Vagina (tissue), 2 donors: ENCODE results near the gene RIPOR3.

Experiments
- POLR2A ChIP-seq, 2 donors: fragments of 450-650 bp; IDR thresholded peaks; one replicate each; pipeline ENCODE4 v1.6.1; 2017; ENCODE audit warnings: antibody characterized with exemption in 2 of 2, mild to moderate bottlenecking in 2 of 2, moderate library complexity in 2 of 2
- POLR2AphosphoS5 ChIP-seq, 2 donors: sonication (generic); formaldehyde crosslinking; IDR thresholded peaks; one replicate each; pipeline ENCODE4 v1.9.0; 2017; ENCODE audit warnings: antibody characterized with exemption in 2 of 2, mild to moderate bottlenecking in 2 of 2, low read depth in 1 of 2; ENCODE audit not compliant: insufficient read depth in 1 of 2
- TF ChIP-seq, protein P1 (sequence below), 3 experiments: fragments of 450-650 bp in 2 of 3; fragments of 200-600 bp in 1 of 3; sonication (generic) in 1 of 3; IDR thresholded peaks; one replicate each; pipeline ENCODE4 v1.5.1; 2017 to 2019; ENCODE audit warnings: antibody characterized with exemption in 3 of 3, mild to moderate bottlenecking in 2 of 3, moderate library complexity in 2 of 3

DNA sequence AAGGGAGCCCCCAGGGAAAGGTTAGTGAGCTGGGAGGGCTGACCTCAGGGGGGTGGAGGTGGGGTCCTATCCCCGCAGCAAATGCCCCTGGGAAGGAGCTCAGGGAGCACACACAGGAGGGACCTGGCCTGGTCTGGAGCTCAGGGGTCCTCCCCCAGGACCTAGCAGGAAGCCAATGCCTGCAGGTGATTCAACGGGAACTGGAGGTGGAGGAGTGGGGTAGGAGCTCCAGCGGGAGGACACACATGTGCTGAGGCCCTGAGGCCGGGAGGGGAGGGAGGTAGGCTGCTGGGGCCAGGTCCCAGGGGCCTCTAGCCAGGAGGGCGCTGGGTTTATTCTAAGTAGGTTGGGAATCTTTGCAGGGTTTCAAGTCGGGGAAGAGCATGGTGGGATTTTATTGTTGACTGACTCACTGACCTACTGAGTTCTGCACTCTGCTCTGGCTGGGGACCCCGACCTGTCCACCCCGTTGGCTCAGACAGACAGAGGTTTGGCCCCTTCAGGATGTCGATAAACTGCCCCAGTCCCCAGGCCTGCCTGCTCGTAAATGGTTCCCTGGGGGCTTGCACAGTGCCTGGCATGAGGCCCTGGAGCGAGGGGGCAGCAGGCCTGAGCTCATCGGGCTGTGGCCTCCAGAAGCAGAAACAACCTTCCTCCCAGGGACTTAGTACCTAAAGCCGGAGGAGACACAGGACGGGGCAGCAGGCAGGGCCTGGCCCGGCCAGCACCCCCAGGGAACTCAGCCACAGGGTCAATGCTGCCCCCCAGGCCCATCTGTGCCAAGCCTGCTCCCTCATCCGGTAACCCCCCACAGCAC lies 62.3 kb downstream of the RIPOR3 start:
- TF ChIP-seq, protein P1, sequence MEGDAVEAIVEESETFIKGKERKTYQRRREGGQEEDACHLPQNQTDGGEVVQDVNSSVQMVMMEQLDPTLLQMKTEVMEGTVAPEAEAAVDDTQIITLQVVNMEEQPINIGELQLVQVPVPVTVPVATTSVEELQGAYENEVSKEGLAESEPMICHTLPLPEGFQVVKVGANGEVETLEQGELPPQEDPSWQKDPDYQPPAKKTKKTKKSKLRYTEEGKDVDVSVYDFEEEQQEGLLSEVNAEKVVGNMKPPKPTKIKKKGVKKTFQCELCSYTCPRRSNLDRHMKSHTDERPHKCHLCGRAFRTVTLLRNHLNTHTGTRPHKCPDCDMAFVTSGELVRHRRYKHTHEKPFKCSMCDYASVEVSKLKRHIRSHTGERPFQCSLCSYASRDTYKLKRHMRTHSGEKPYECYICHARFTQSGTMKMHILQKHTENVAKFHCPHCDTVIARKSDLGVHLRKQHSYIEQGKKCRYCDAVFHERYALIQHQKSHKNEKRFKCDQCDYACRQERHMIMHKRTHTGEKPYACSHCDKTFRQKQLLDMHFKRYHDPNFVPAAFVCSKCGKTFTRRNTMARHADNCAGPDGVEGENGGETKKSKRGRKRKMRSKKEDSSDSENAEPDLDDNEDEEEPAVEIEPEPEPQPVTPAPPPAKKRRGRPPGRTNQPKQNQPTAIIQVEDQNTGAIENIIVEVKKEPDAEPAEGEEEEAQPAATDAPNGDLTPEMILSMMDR (IDR thresholded peaks at IDR 0.05) = no peak
- no peak for TF ChIP-seq POLR2AphosphoS5 (IDR thresholded peaks at IDR 0.05; ENCODE audit: insufficient read depth in 1 of 2, low read depth in 1 of 2)
- TF ChIP-seq POLR2A (IDR thresholded peaks at IDR 0.05) = no peak
